HG02943 (cell line): ENCODE results near the gene GOLGA8Q.
"Not testable (repeated sequence)": the region's sequence is repeated elsewhere in the genome, so short reads cannot be mapped to it uniquely, and the experiment has no call there.

Experiments used
- ATAC-seq: cut with Tn5 transposase; IDR thresholded peaks from one replicate; pipeline ENCODE4 v1.9.1; 2021; ENCODE audit warnings: mild to moderate bottlenecking, low read depth, moderate library complexity; ENCODE audit not compliant: unreplicated experiment

Gene GOLGA8Q

GRCh38 chr15:30551750-30552149 is at the start of gene GOLGA8Q:
TSS of gene GOLGA8Q (plus strand) at chr15:30552050. CDS start at chr15:30552078, 28 bp downstream.
- not testable (repeated sequence) for ATAC-seq

- not testable (repeated sequence) for ATAC-seq
Measured at GRCh38 chr15:30502904-30503781, 48.7 kb upstream of the GOLGA8Q start.

GRCh38 chr15:30504162-30504843 is 47.5 kb upstream of the GOLGA8Q start:
- not testable (repeated sequence) for ATAC-seq

- ATAC-seq: not testable (repeated sequence)
Measured at GRCh38 chr15:30514545-30514944, 37.3 kb upstream of the GOLGA8Q start.

- ATAC-seq: not testable (repeated sequence)
Measured at GRCh38 chr15:30523453-30524243, 28.2 kb upstream of the GOLGA8Q start.

GRCh38 chr15:30525912-30526311 is 25.9 kb upstream of the GOLGA8Q start:
- not testable (repeated sequence) for ATAC-seq

- not testable (repeated sequence) for ATAC-seq
Measured at GRCh38 chr15:30529049-30529448, 22.8 kb upstream of the GOLGA8Q start.

- not testable (repeated sequence) for ATAC-seq
Measured at GRCh38 chr15:30566949-30567348, 15.1 kb downstream of the GOLGA8Q start.

- not testable (repeated sequence) for ATAC-seq
Measured at GRCh38 chr15:30573012-30573491, 21.2 kb downstream of the GOLGA8Q start.

- ATAC-seq: not testable (repeated sequence)
Measured at GRCh38 chr15:30579394-30579970, 27.6 kb downstream of the GOLGA8Q start.

GRCh38 chr15:30580716-30581115 is 28.9 kb downstream of the GOLGA8Q start:
- not testable (repeated sequence) for ATAC-seq

GRCh38 chr15:30598953-30599352 is 47.1 kb downstream of the GOLGA8Q start:
- not testable (repeated sequence) for ATAC-seq

- not testable (repeated sequence) for ATAC-seq
Measured at GRCh38 chr15:30603796-30604195, 51.9 kb downstream of the GOLGA8Q start, which contains the start of gene GOLGA8H. TSS of gene GOLGA8H (plus strand) at chr15:30604028. CDS start at chr15:30604126, 98 bp downstream.
